NK-92 (cell line): Measurements from ENCODE around the gene NRXN3.

Experiments used
- DNase-seq: peaks from one replicate; lab custom pipeline; 2025; ENCODE audit not compliant: unreplicated experiment; lab: John Stamatoyannopoulos, UW

Gene NRXN3

DNA sequence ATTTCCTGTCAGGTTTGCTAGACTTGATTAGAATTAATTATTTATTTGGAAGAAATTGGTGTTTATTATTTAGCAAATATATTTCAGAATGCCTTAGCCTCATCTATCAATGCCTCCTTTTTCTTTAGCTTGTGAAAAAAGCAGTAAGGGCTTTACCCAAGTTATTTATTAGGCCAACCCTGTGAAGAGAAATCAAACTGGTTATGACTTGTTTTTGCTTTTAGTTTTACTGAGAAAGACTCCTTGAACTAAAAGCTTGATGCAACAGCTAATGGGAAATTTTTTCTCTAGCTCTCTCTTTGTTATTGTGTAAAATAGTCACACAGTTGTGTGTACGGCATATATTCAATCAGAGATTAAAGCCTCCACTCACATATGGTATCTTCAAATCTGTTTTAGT lies 1734.3 kb downstream of the NRXN3 start:
- no peak for DNase-seq

DNA sequence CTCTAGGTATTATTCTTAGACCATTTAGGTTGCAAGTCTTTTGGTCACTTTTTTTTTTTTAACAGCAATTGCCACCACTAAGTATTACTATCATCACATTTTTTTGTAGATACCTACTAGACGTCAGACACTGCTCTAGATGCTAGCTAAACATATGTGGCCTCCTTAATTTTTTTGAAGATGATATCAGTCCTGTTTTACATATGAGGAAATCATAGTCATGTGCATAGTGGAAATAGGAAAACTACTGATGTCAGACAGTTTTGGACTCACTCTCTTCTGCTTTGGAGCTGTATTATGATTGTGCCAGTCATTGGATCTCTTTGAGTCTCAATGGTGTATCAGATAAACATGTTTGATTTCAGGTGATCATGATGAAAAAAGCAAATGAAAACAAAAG lies 1736.8 kb downstream of the NRXN3 start:
- DNase-seq: no peak

DNA sequence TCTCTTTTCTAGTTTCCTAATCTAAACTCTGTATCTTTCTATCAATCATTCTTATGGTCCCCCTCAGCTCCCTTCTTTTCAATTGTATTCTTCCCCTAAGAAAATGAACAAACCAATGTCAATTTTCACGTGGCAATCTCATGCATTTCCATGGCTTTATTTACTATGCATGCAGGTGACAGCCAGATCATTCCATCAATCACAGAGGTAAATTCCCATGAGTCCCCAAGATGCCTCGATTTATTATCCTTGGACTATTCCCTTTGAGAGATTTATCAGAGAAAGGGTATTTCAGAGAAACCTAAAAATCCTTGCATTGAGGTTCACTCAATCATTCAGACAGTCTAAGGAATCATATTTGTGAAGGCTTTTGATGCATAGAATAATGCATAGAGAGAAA lies 1739.9 kb downstream of the NRXN3 start:
- no peak for DNase-seq

DNA sequence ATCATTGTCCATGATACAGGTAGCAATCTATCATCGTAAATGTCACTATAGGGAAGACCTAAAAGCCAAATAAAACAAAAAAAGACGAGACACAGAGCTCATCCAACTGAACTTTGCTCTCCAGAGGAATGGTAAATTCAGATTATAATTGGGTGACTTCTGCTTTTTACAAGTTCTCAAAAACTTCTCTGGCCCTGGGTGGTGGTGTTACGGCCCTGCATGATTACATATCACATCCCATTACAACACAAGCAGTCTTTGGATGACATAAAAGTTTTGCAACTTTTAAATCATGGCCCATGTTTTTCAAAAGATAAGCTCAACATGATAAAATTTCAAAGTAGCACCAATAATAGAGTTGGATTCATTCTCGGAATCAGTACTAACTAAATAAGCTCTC lies 1741.6 kb downstream of the NRXN3 start:
- no peak for DNase-seq

DNA sequence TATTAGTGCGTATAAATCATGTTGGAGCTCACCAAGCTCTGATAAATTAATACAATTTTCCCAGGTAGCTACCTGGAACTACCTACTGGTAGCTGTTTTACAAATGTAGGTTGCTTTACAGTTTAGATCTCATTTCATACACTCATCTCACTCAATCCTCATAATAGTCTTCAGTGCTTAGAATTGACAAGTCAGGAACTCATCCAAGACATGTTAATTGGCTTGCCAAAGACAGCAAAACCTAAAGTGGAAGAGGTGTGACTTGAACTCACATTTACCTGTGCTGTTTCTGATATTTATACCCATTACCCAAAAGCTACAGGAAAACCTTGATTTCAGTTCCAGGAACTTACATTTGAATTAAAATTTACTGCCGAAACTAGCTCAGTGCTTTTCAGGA lies 1744.4 kb downstream of the NRXN3 start:
- no peak for DNase-seq

DNA sequence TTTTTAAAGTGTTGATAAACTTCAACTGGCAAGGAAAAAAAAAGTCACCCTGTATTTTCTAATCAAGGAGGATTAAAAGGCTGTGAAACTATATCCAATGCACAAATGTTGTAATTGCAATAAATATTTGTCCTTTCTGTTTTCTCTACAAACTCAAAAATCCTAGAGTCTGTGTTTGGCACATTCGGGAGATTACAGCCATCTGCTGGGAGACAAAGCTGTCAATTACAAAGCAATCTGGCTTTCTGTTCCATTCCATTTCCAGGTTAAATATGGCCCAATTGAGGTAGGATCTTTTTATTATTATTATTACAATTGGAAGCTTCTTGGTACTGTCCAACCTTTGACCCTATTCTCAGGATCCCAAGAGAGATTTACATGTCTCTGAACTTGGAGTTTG lies 1745.2 kb downstream of the NRXN3 start:
- no peak for DNase-seq

DNA sequence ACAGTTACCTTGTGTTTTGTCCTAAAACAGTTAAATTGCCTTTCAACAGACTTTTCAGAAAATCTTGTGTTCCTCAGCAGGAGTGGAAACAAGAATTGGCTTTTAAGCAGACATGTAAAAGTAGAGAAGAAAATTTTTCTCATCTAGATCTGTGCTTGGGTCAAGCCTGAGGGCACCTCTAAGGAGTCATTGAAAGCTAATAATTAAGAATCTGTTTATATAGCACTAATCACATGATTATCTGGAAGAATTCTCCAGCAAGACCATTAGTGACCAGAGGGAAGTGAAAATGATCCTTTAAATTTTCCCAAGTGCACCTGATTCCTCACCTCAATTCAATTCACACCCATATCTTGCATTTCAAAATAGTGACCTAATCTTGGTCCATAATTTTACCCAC lies 1746.1 kb downstream of the NRXN3 start:
- DNase-seq: no peak

DNA sequence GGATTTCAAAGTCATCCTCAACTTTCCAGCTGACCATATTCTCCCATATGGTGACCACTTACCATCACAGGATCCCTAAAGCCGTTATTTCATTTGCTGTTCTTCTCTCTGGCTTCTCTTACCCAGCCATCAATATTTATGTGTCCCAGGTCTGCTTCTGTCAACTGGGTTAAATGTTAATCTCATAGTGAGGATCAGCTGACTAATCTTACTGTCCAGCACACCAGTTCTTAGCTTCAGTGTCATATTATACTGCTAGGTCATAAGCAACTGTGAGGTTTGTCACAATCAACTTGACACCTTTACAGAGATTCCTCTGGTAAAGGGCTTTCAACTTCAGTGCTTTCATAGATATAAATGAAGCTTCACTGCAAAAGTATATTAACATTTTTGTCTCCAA lies 1746.7 kb downstream of the NRXN3 start:
- no peak for DNase-seq
